HG03575 (cell line): Measurements from ENCODE around the gene TOR4A.
"Not testable (repeated sequence)": the region's sequence is repeated elsewhere in the genome, so short reads cannot be mapped to it uniquely, and the experiment has no call there.

Experiments
- ATAC-seq: cut with Tn5 transposase; IDR thresholded peaks from one replicate; pipeline ENCODE4 v1.9.1; 2021; ENCODE audit not compliant: unreplicated experiment, insufficient number of reproducible peaks, low FRiP score; ENCODE audit errors: extremely low read depth

Gene TOR4A

GRCh38 chr9:137321726-137322361 lies 44.3 kb downstream of the TOR4A start:
- no peak for ATAC-seq

- ATAC-seq = no peak
These were observed 46.2 kb downstream of the TOR4A start for GRCh38 chr9:137323531-137324331.

GRCh38 chr9:137325124-137325523 lies 47.6 kb downstream of the TOR4A start:
- no peak for ATAC-seq

- no peak for ATAC-seq
These were observed 48.3 kb downstream of the TOR4A start for GRCh38 chr9:137325799-137326198.

DNA sequence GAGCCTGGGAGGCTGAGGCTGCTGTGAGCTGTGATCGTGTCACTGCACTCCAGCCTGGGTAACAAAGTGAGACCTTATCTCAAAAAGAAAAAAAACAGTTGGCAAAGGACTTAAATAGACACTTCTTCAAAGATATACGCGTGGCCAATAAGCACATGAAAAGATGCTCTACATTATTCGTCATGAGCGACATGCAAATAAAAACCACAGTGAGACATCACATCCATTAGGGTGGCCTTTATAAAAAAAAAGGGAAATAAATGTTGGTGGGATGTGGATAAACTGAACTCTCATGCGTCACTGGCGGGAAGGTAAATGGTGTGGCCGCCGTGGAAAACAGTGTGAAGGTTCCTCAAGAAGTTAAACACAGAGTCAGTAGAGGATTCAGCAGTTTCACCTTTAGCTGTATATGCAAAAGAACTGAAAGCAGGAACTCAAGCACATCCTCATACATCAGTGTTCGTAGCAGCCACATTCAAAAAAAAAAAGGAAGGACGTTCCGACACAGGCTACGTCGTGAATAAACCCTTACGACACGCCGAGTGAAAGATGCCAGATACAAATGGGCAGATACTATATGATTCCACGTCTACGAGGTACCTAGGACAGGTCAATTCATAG lies 49.0 kb downstream of the TOR4A start:
- no peak for ATAC-seq

DNA sequence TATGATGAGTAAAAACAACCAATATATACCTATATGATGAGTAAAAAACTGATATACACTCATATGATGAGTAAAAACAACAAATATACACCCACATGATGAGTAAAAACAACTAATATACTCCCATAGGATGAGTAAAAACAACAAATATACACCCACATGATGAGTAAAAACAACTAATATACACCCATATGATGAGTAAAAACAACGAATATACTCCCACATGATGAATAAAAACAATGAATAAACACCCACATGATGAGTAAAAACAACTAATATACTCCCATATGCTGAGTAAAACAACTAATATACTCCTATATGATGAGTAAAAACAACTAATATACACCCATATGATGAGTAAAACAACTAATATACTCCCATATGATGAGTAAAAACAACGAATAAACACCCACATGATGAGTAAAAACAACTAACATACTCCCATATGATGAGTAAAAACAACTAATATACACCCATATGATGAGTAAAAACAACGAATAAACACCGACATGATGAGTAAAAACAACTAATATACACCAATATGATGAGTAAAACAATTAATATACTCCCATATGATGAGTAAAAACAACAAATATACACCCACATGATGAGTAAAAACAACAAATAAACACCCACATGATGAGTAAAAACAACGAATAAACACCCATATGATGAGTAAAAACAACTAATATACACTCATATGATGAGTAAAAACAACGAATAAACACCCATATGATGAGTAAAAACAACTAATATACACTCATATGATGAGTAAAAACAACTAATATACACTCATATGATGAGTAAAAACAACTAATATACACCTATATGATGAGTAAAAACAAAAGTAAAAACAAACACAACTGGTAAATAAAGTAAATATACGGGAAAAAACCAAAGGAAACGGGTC lies 50.4 kb downstream of the TOR4A start:
- not testable (repeated sequence) for ATAC-seq

GRCh38 chr9:137329590-137329989 lies 52.1 kb downstream of the TOR4A start:
- not testable (repeated sequence) for ATAC-seq

DNA sequence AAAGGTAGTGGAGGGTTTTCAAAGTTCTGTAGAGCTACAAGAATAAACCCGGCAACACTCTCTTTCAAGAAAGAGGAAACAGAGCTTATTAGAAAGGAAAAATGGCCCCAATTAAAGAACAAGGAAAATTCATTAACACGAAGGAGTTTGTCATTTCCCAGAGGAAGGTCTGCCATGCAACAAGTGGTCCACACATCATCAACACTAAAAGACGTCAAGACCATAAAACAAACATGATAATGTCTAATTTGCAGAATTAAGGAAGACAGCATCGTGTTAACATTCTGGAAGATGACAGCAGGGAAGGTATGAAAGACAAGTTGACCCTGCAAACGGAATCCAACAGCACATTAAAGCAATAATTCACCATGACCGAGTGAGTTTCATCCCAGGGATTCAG lies 53.2 kb downstream of the TOR4A start:
- no peak for ATAC-seq

DNA sequence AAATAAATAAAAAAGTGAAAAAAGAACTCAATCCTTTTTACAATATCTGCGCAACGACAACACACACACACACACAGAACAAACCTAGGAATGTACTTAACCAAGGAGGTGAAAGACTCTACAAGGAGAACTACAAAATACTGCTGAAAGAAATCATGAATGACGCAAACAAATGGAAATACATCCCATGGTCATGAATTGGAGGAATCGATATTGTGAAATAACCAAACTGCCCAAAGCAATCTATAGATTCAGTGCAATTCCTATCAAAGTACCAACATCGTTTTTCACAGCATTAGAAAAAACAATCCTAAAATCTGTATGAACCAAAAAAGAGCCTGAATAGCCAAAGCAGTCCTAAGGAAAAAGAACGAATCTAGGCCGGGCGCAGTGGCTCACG lies 54.4 kb downstream of the TOR4A start:
- no peak for ATAC-seq
